Measurements from ENCODE around the gene CALHM5. TPM values are rescaled to one million over a fixed set of nuclear protein-coding genes. Genes with fewer than 3 reads are reported as not detected.

The CALHM5 gene
- total and polyA plus RNA-seq, 9 of the 15 experiments (the other 6 are each of a cell fraction or from before 2014, with no cell fraction given) = under 0.01 to 0.05 (median 0.02) TPM; not detected in 2

DNA sequence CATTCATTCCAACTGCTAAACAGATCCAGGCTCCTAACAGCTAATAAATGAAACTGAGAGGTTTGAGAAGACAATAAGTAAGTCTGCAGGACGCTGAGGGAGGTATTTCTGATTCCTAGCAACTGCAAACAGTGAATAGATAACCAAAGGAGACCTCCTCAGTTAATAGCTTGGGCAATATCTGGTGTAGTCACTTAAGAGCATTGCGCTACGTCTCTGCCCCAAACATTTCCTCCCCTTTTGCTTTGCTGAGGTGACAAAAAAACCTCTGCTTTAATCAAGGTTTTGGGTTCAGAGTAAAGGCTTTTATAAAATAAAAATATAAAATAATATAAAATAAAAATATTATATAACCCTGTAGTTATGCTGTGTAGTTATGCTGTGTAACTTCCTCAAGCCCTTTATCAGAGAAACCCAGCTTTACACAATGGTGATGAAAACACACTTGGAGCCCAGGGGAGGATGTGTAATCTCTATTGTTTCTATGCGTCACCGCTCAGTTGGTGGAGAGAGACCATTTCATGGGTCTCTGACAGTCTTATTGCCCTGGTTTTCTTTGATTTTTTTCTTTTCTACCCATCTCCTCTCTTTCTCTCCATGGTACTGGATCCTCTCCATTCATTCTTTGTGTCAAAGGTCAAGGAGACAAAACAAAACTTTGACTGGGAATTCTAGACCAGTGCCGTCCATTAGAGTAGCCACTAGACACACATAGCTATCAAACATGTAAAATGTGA is 18.9 kb upstream of the CALHM5 start (continued):
- TF ChIP-seq RBFOX2 (IDR thresholded peaks at IDR 0.05; ENCODE audit: low read depth, low read length) (0 out of 2 replicates have a peak, but pooled peaks have one; percentile 27), ZNF274 (IDR thresholded peaks at IDR 0.05; ENCODE audit: borderline replicate concordance, low read depth, low read length) (no peak), NFXL1 (CRISPR knock-in tag; IDR thresholded peaks at IDR 0.05) (no peak), MAZ (CRISPR knock-in tag; conservative IDR thresholded peaks at IDR 0.05 in 1 of 2, IDR thresholded peaks at IDR 0.05 in 1 of 2) (no peak), HDAC3 (IDR thresholded peaks at IDR 0.05; ENCODE audit: borderline replicate concordance, partially characterized antibody) (peak; percentile 62), RFX1 (IDR thresholded peaks at IDR 0.05) (peak; percentile 52), ZNF764 (CRISPR knock-in tag; IDR thresholded peaks at IDR 0.05; ENCODE audit: low read depth) (no peak), HDAC8 (tag; IDR thresholded peaks at IDR 0.05) (no peak), KAT2B (IDR thresholded peaks at IDR 0.05; ENCODE audit: low read depth, low read length) (no peak), HDAC1 (IDR thresholded peaks at IDR 0.05) (peak in 1 of 2 experiments; percentile 41; a peak in 1 of 4 replicates), YBX1 (IDR thresholded peaks at IDR 0.05) (no peak), PHTF2 (CRISPR knock-in tag; IDR thresholded peaks at IDR 0.05) (no peak), ZNF589 (CRISPR knock-in tag; IDR thresholded peaks at IDR 0.05; ENCODE audit: low read depth) (0 out of 2 replicates have a peak, but pooled peaks have one; percentile 29), DPF2 (IDR thresholded peaks at IDR 0.05) (peak; percentile 96), RCOR1 (IDR thresholded peaks at IDR 0.05; ENCODE audit: borderline replicate concordance in 1 of 2, low read depth in 2 of 2, low read length in 2 of 2) (peak in 1 of 2 experiments; percentile 92; a peak in 2 of 4 replicates), POLR3G (IDR thresholded peaks at IDR 0.05; ENCODE audit: extremely low read depth, insufficient read length, insufficient replicate concordance) (no peak), MCM3 (IDR thresholded peaks at IDR 0.05) (no peak), CBFB (CRISPR knock-in tag; IDR thresholded peaks at IDR 0.05) (no peak), SMARCC2 (IDR thresholded peaks at IDR 0.05; ENCODE audit: low read depth) (peak; percentile 91), ZNF695 (CRISPR knock-in tag; IDR thresholded peaks at IDR 0.05) (no peak)
- TF ChIP-seq, protein P1, sequence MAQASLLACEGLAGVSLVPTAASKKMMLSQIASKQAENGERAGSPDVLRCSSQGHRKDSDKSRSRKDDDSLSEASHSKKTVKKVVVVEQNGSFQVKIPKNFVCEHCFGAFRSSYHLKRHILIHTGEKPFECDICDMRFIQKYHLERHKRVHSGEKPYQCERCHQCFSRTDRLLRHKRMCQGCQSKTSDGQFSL (CRISPR knock-in tag; IDR thresholded peaks at IDR 0.05) = no peak
- TF ChIP-seq, protein P1 (tag; IDR thresholded peaks at IDR 0.05) = no peak
- TF ChIP-seq, protein P2, sequence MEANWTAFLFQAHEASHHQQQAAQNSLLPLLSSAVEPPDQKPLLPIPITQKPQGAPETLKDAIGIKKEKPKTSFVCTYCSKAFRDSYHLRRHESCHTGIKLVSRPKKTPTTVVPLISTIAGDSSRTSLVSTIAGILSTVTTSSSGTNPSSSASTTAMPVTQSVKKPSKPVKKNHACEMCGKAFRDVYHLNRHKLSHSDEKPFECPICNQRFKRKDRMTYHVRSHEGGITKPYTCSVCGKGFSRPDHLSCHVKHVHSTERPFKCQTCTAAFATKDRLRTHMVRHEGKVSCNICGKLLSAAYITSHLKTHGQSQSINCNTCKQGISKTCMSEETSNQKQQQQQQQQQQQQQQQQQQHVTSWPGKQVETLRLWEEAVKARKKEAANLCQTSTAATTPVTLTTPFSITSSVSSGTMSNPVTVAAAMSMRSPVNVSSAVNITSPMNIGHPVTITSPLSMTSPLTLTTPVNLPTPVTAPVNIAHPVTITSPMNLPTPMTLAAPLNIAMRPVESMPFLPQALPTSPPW (CRISPR knock-in tag; IDR thresholded peaks at IDR 0.05) = peak; percentile 31; the same call in 1 of the 2 replicates
